Endodermal cell (in vitro differentiated cells): ENCODE data around the gene RPS15. TPM values are rescaled to one million over a fixed set of nuclear protein-coding genes. Genes with fewer than 3 reads are reported as not detected.
A peak's percentile ranks its signal among the peaks of the same experiment; 100 is the strongest.

Experiments used
- DNase-seq: peaks from one replicate; pipeline ENCODE4 v3.0.0-alpha.2; 2017
- H3K27ac ChIP-seq: 2 replicates; pipeline ENCODE4 v1.5.1; 2013; ENCODE audit warnings: mild to moderate bottlenecking, low read depth, low read length, moderate library complexity
- H3K27me3 ChIP-seq: 2 replicates; pipeline ENCODE4 v1.6.1; 2013; ENCODE audit warnings: mild to moderate bottlenecking, low read length, moderate library complexity; ENCODE audit not compliant: insufficient read depth, control insufficient read depth, poor library complexity, severe bottlenecking
- H3K36me3 ChIP-seq: 2 replicates; pipeline ENCODE4 v1.7.0; 2013; ENCODE audit warnings: mild to moderate bottlenecking, low read length, moderate library complexity; ENCODE audit not compliant: control insufficient read depth, insufficient read depth
- H3K4me1 ChIP-seq: one replicate; pipeline ENCODE4 v1.7.0; 2013; ENCODE audit warnings: low read length; ENCODE audit not compliant: control insufficient read depth, insufficient read depth
- H3K4me3 ChIP-seq: 2 replicates; pipeline ENCODE4 v1.5.1; 2013; ENCODE audit warnings: mild to moderate bottlenecking, low read length, moderate library complexity
- H3K9ac ChIP-seq: 2 replicates; pipeline ENCODE4 v1.6.1; 2013; ENCODE audit warnings: mild to moderate bottlenecking, low read length, moderate library complexity; ENCODE audit not compliant: poor library complexity, severe bottlenecking; ENCODE audit errors: extremely low read depth
- H3K9me3 ChIP-seq: 2 replicates; pipeline ENCODE4 v1.6.1; 2013; ENCODE audit warnings: mild to moderate bottlenecking, low read length, moderate library complexity; ENCODE audit not compliant: control insufficient read depth
- H3K27ac Mint-ChIP-seq: 2 replicates; pipeline ENCODE4 v1.8.0; 2020; ENCODE audit warnings: mixed read lengths
- H3K27me3 Mint-ChIP-seq: 2 replicates; pipeline ENCODE4 v1.8.0; 2021; ENCODE audit warnings: mild to moderate bottlenecking, mixed read lengths; ENCODE audit not compliant: insufficient read depth
- H3K36me3 Mint-ChIP-seq: 2 replicates; pipeline ENCODE4 v1.8.0; 2020; ENCODE audit warnings: low read depth, mixed read lengths
- H3K4me1 Mint-ChIP-seq: 2 replicates; pipeline ENCODE4 v1.8.0; 2020; ENCODE audit warnings: mixed read lengths
- H3K4me3 Mint-ChIP-seq: 2 replicates; pipeline ENCODE4 v1.8.0; 2020; ENCODE audit warnings: mild to moderate bottlenecking, moderate library complexity, mixed read lengths
- H3K9me3 Mint-ChIP-seq: 2 replicates; pipeline ENCODE4 v1.8.0; 2020; ENCODE audit warnings: mild to moderate bottlenecking, mixed read lengths
- WGBS, 2 experiments: methylation state at CpG; one replicate each; pipeline versions ENCODE4 v1.1.5 to v1.1.7; 2013; ENCODE audit warnings: missing lambda C conversion rate in 2 of 2, mixed read lengths in 1 of 2; ENCODE audit not compliant: insufficient coverage in 1 of 2, insufficient read length in 1 of 2; 5-methylcytosine and 5-hydroxymethylcytosine counted together
- total RNA-seq, 2 donors: library from RNA; stranded (reverse); fragmentation: NEBNext Ultra II Directional in 1 of 2; extraction: Animal tissue kit (Norgen Biotek cat#: 25700) in 1 of 2; gene quantifications; 2 replicates in 1 of 2; 3 replicates in 1 of 2; pipeline ENCODE4 v1.2.1, GENCODE V29; 2021
- TF ChIP-seq, protein P1 (sequence below): fragments of 200-600 bp; sonication (generic); conservative IDR thresholded peaks from 2 replicates; pipeline ENCODE4 v1.5.0; 2021; ENCODE audit warnings: antibody characterized with exemption, mild to moderate bottlenecking

RPS15 gene
- total RNA-seq, 2 donors from 2014 or later = 1,298 to 1,321 TPM

- Histone ChIP-seq H3K27me3 (peaks cover 72% of the 10 kb centered on the region), H3K9ac (no peak overlapping the region), H3K27ac (no peak overlapping the region), H3K4me3 (no peak overlapping the region), H3K36me3 (no peaks in the 10 kb centered on the region), H3K4me1 (peaks cover 10% of the 10 kb centered on the region), H3K9me3 (no peaks in the 10 kb centered on the region)
- Mint-ChIP-seq H3K27ac (no peak overlapping the region), H3K27me3 (peaks cover 58% of the 10 kb centered on the region), H3K9me3 (no peaks in the 10 kb centered on the region), H3K36me3 (no peaks in the 10 kb centered on the region), H3K4me3 (no peak overlapping the region), H3K4me1 (no peaks in the 10 kb centered on the region)
- TF ChIP-seq, protein P1, sequence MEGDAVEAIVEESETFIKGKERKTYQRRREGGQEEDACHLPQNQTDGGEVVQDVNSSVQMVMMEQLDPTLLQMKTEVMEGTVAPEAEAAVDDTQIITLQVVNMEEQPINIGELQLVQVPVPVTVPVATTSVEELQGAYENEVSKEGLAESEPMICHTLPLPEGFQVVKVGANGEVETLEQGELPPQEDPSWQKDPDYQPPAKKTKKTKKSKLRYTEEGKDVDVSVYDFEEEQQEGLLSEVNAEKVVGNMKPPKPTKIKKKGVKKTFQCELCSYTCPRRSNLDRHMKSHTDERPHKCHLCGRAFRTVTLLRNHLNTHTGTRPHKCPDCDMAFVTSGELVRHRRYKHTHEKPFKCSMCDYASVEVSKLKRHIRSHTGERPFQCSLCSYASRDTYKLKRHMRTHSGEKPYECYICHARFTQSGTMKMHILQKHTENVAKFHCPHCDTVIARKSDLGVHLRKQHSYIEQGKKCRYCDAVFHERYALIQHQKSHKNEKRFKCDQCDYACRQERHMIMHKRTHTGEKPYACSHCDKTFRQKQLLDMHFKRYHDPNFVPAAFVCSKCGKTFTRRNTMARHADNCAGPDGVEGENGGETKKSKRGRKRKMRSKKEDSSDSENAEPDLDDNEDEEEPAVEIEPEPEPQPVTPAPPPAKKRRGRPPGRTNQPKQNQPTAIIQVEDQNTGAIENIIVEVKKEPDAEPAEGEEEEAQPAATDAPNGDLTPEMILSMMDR = peak; percentile 74
- peak; percentile 89 for DNase-seq
- 28 to 41% methylated on average over 65 to 83 of the region's 83 CpGs for WGBS, 2 experiments
These were observed 27.2 kb downstream of the RPS15 start for GRCh38 chr19:1465191-1466016.

DNA sequence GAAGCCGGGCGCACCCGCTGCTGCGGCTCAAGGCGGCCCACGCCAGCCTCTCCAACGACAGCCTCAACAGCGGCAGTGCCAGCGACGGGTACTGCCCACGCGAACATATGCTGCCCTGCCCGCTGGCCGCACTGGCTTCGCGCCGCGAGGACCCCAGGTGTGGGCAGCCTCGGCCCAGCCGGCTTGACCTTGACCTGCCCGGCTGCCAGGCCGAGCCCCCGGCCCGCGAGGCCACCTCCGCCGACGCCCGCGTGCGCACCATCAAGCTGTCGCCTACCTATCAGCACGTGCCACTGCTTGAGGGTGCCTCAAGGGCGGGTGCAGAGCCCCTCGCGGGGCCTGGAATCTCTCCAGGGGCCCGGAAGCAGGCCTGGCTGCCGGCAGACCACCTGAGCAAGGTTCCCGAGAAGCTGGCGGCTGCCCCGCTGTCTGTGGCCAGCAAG, 27.8 kb downstream of the RPS15 start:
- TF ChIP-seq, protein P1 = no peak
- peaks cover 10% of the 10 kb centered on the region for H3K4me1 ChIP-seq
- no peaks in the 10 kb centered on the region for H3K4me1 Mint-ChIP-seq
- no peaks in the 10 kb centered on the region for H3K36me3 Mint-ChIP-seq
- peaks cover 60% of the 10 kb centered on the region for H3K27me3 Mint-ChIP-seq
- 34 to 36% methylated on average over 13 to 41 of the region's 41 CpGs for WGBS, 2 experiments
- no peak for DNase-seq
- no peak overlapping the region for H3K4me3 ChIP-seq
- no peak overlapping the region for H3K9ac ChIP-seq
- no peak overlapping the region for H3K27ac Mint-ChIP-seq
- H3K4me3 Mint-ChIP-seq = no peak overlapping the region
- no peaks in the 10 kb centered on the region for H3K36me3 ChIP-seq
- no peak overlapping the region for H3K27ac ChIP-seq
- no peaks in the 10 kb centered on the region for H3K9me3 Mint-ChIP-seq
- no peaks in the 10 kb centered on the region for H3K9me3 ChIP-seq
- peaks cover 78% of the 10 kb centered on the region for H3K27me3 ChIP-seq

- H3K4me1 Mint-ChIP-seq = no peaks in the 10 kb centered on the region
- TF ChIP-seq, protein P1 = no peak
- no peak overlapping the region for H3K27ac Mint-ChIP-seq
- no peaks in the 10 kb centered on the region for H3K9me3 Mint-ChIP-seq
- H3K27me3 ChIP-seq = peaks cover 84% of the 10 kb centered on the region
- no peak overlapping the region for H3K4me3 ChIP-seq
- H3K4me3 Mint-ChIP-seq = no peak overlapping the region
- DNase-seq = no peak
- 15 to 17% methylated on average over 31 to 70 of the region's 70 CpGs for WGBS, 2 experiments
- H3K27me3 Mint-ChIP-seq = peaks cover 62% of the 10 kb centered on the region
- H3K36me3 Mint-ChIP-seq = no peaks in the 10 kb centered on the region
- peaks cover 12% of the 10 kb centered on the region for H3K4me1 ChIP-seq
- no peak overlapping the region for H3K27ac ChIP-seq
- no peak overlapping the region for H3K9ac ChIP-seq
- H3K36me3 ChIP-seq = no peaks in the 10 kb centered on the region
- H3K9me3 ChIP-seq = no peaks in the 10 kb centered on the region
These were observed 28.4 kb downstream of the RPS15 start for GRCh38 chr19:1466461-1467214.
